NCI-H1436 treated with DMSO at 0.1 percent for 48 hours (cell line): ENCODE measurements around the gene COPG2.
"Not testable (repeated sequence)": the region's sequence is repeated elsewhere in the genome, so short reads cannot be mapped to it uniquely, and the experiment has no call there.

Experiments
- DNase-seq: peaks from one replicate; lab custom pipeline; 2025; lab: John Stamatoyannopoulos, UW

Gene COPG2

DNA sequence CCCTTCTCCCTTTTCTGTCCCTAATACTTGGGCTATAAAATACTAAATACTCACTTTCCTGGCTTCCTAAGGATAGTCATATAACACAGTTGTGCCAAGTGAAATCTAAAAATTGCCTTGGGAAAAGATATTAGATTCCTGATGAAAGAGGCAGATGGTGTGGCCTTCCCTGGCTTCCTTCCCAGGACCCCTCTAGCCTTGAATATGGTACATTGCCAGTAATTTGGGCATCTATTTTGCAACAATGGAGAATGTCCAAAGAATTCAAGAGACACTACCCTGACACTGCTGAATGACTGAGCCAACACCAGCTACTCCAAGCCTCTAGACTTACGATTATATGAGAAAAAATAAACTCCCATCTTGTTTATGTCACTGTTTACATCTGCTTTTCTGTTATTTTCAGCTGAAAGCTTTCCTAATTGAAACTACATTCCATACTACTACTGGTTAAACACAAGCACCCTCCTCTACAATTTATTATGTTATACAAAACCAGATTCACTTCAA lies 17.9 kb downstream of the COPG2 start:
- no peak for DNase-seq

DNA sequence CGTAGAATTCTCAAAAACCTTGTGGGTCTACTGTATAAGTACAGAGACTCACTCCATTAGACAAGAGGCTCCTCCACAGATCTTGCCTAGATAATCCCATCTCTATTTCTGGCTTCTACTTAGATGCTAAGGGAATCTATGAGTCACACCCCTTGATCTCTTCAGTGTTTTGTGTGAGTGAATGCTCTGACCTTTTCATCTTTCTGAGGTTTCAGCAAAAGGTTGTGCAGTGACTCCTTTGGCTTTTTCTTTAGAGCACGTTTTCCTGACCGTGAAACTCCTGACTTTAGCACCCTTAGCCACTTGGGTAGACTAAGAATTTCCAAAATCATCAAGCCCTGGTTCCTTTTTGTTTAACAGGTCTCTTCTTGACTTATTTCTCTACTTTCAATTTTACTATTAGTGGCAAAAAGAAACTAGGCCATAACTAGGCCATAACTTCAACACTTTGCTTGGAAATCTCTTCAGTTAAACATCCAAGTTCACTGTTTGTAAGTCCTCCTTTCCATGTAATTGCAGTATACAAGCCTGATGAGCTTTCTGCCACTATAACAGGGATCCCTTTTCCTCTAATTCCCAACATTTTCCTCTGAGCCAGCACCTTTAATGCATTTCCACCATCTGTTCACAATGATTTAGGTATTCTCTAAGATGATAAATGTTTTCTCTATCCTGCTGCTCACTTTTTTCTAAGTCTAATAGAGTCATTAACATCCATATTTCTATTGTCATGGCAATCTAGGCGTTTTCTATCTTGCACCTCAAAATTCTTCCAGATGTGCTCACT lies 19.4 kb downstream of the COPG2 start:
- DNase-seq, result no peak

DNA sequence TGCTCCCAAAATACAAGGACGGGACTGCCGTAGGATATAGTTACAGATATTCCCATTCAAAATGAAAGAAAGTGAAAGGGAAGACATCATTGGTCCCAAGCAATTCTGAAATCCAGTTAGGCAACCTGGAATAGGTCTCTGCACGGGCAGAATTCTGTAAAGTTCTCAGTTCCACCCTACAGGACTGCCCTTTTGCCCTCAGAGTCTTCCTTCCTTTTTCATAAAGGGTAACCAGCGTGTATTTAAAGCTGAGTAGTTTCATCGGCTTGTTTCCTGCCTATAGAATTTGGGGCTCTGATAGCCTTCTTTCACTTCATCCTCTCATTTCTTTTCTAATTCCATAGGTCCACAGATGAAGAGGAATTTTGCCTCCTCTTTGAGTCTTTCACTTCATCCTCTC lies 20.0 kb downstream of the COPG2 start:
- DNase-seq, result no peak

DNA sequence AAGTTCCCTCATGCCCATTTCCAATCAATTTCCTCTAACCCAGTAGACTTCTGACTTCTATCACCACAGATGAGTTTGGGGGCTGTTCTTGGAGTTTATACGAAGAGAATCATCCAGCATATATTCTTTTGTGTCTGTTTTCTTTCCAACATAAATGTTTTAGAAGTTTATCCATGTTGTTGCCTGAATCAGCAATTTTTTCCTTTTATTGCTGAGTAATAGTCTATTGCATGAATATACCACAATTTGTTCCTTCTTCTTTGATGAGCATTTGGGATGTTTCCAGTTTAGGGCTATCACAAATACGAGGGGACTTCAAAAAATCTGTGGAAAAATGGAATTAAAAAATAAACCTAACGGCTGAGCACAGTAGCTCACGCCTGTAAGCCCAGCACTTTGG lies 26.2 kb downstream of the COPG2 start:
- DNase-seq, result no peak

DNA sequence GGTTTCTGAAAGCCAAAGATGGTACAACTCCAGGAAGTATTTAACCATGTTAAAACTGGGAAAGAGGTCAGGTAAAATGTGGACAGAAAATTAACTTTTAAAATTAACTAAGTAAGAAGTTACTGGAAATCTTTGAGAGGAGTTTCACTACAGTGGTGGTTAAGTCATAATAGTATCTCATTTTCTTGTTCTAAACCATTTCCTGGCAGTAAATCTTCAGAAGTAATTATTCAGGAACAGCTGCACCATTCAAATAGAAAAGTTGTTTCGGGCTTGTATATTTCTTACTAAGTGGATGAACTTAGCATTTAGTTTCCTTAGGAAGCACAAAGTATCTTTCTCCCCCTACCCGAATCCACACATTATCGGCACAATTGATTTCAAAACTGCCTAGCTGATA lies 27.1 kb downstream of the COPG2 start:
- DNase-seq, result no peak

DNA sequence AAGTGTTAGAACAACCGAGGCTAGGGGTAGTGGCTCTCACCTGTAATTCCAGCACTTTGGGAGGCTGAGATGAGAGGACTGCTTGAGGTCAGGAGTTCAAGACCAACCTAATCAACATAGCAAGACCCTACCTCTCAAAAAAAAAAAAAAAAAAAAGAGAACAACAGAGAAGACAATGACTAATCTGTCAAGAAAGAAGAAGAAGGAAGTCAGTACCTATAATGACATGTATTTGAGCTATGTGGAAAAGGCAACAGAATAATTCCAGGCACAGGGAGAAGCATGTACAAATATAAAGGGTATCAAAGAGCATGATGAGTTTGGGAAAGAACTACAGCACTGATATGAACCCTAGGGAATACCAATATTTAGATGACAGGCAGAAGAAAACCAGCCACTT lies 27.5 kb downstream of the COPG2 start:
- no peak for DNase-seq

DNA sequence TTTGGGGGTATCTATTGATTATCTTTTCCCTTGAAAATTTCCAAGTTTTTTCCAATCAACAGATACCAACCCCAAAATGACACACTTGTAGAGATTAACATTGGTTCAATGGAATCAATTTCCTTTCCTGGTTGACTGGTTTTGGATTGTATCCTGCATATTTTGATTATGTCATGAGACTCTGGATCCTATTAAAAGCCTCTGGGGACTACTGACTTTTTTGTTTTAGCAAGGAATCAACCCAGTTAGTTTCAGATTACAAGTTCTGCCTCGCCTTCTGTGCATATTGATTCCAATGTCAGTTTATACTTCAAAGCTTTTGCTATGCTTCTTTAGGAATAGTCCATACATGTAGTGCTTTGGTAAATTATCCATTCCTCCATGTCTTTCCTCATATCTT lies 29.2 kb downstream of the COPG2 start:
- DNase-seq, result no peak

DNA sequence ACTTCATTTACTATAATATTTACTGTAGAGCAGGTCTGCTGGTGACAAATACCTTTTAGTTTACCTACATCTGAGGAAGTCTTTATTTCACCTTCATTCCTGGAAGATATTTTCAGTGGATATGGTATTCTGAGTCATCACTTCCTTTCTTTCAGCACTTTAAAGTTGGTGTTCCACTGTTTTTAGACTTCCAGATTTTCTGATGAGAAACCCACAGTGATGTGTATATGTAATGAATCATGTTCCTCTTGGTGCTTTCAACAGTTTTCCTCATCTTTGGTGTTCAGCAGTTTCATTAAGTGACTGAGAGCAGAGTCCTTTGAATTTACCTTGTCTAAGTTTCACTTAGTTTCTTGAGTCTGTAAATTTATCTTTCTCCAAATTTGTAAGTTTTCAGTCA lies 36.4 kb downstream of the COPG2 start:
- DNase-seq, result no peak

DNA sequence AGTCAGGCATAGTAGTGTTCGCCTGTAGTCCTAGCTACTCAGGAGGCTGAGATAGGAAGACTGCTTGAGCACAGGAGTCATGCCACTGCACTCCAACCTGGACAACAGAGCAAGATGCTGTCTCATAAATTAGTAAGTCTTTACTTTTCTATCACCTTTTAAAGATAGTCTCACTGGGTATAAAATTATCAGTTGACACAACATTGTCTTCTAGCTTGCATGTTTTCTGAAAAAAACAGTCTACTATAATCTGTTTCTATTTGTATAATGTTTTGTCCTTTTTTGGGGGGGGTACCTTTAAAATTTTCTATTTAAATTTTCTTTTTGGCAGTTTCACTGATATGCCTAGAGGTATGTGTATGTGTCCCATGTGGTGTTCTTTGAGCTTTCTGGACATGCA lies 39.6 kb downstream of the COPG2 start:
- no peak for DNase-seq

DNA sequence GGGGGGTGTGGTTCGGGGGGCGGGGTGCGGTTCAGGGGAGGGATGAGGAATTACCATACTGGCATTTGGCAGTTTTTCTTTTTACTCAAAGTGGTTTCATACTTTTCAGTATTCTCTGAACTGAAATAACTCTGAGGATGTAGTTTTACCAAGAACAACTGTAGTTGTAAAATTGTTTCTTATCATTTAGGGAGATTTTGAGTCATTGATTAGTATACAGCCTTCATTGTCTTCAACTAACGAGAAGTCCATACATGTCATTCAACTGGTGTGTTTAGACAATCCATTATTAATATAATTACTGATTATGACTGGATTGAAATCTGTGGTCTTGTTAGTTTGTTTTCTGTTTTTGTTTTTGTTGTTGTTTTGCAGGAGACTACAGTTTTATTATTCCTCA lies 40.8 kb downstream of the COPG2 start:
- no peak for DNase-seq

DNA sequence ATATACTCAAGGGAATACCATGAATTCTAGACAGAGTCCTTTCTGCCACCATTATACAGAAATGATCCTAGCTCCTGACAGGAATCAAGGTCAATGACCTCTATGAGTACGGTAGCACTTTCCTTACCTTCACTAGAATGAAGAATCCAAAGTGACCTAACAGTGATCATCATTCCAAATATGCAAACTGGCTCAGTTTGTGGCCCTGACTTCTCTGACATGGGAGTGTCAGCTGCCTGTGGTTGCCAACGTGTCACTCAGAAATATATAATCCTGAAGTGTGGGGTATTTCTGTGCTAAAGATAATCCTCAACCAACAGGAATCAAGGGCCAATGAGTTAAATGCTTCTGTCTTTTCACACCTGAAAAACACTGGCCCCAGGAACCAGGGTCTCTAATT lies 45.7 kb downstream of the COPG2 start:
- DNase-seq, result no peak

DNA sequence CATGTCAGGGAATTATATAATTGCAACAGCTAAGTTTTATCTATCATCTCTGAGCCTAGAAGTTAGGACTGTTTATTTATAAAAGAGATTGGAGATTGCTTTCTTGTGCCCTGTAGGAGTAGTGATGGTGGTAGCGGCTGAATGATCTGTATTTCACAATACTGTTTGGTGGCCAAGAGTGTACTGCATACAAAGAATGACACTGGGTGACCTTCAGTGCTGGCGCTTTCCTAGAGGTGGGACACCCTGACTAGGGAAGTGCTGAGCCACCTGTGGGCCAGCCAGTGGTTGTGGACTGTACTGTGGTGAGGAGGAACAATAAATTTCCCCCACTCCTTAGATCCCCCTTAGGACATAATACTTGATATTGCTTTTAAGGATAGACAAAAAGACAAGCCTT lies 53.0 kb downstream of the COPG2 start:
- DNase-seq, result no peak

DNA sequence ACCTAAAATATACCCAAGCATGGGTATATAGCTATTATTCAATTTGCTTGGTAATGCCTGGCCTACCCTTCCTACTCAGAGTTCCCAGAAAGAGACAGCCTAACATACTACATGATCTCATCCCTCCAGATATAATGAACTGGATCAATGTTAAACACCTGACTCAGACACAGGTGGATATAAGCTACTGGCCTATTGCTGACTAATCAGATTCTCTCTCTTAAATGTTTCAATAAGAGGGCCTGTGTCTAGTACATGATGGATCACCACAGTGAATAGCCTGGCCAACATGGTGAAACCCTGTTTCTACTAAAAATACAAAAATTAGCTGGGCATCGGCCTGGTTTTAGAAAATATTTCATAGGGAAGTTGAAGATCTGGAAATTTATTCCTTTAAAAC lies 54.1 kb downstream of the COPG2 start:
- no peak for DNase-seq

DNA sequence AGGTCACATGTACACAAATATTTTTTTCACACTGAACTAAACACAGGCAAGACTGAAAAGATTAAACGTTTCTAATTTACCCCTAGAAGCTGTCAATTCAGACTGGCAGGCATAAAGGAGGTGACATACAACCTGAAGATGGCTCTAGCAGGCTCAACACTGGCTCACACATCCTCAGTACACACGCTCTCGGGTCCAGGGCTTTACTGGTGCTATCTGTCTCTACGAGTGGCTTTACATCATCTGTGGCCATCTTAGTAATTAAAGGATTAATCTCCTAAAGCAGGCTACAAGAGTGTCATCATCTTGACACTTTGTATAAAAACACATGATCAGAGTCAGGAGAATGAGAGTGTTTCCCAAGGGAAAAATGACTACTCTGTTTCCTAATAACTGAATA lies 57.3 kb downstream of the COPG2 start:
- DNase-seq, result no peak

DNA sequence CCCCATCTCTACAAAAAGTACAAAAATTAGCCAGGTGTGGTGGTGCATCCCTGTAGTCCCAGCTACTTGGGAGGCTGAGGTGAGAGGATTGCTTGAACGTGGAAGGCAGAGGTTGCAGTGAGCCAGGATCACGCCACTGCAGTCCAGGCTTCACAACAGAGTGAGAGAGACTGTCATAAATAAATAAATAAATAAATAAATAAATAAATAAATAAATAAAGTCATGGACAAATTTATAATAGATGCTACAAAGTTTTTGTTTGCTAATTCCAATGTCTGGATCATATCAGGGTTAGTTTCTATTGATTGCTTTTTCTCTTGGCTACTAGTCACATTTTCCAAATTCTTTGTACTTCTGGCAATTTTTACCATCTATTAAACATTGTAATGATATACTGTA lies 61.5 kb downstream of the COPG2 start:
- not testable (repeated sequence) for DNase-seq

DNA sequence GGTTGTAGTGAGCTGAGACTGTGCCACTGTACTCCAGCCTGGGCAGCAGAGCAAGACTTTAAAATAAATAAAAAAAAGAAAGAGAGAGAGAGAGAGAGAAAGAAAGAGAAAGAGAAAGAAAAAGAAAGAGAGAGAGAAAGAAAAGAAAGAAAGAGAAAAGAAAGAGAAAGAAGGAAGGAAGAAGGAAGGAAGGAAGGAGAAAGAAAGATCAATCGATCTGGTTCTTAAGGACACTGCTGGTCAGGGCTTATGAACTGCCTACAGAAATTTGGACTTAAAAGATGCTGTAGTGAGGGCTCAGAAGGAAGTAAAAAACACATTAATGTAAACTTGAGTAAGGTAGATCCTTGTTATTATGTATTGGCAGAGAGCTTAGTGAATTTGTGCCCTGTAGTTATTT lies 62.4 kb downstream of the COPG2 start:
- DNase-seq, result no peak

DNA sequence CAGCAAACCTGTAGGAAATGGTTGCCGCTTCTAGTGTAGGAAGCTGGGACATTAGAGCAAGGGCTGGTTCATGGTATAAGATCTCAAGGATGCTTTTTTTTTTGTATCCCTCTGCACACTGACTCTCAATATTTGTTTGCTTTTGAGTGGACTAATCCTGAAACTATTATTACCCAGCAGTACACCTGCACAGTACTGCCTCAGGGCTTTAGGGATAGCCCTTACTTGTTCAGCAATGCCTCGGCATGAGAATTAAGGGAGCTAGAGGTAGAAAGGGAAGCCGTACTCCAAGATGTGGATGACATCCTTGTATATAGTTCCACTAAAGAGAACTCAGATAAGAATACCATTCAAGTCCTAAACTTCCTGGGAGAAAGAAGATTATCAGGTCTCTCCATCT lies 70.5 kb downstream of the COPG2 start:
- DNase-seq, result no peak

DNA sequence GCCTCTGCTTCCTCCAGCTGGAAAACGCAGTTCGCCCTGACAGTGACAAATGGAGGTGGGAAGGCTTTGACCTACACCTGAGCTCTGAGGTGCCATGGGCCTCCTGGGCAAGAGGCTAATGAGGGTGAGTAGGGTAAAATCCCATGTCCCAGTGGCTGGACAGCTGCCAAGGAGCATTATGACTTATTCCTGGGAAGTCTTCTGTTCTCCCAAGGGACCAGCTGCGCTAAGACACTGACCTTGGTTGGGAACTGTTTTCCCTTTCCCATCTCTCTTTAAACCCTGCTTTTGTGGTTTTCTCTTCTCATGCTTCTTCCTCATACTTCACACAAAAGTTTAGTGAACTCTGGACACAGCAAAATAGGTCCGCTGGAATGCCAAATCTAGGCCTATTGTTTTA lies 72.6 kb downstream of the COPG2 start:
- DNase-seq, result no peak

DNA sequence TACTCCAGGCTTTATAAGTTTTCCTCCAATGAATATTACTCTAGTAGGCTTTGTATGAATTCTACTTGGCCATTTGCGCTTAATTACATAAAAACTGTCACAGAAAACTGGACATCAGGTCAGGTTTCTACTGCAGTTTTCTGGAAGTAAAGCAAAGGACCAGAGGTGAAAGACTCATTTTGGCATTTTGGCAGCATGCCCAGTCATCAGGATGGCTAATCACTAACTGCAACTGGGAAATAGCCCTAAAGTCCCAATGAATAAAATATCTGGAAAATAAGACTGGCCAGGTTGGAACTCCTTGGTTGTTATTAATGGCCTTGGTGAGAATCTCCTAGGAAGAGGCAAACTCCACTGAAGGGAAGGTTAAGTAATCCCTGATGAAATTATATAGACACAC lies 75.5 kb downstream of the COPG2 start:
- no peak for DNase-seq

DNA sequence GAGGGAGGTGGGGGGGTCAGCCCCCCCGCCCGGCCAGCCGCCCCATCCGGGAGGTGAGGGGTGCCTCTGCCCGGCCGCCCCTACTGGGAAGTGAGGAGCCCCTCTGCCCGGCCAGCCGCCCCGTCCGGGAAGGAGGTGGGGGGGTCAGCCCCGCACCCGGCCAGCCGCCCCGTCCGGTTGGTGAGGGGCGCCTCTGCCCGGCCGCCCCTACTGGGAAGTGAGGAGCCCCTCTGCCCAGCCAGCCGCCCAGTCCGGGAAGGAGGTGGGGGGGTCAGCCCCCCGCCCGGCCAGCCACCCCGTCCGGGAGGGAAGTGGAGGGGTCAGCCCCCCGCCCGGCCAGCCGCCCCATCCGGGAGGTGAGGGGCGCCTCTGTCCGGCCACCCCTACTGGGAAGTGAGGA lies 77.1 kb downstream of the COPG2 start:
- not testable (repeated sequence) for DNase-seq

DNA sequence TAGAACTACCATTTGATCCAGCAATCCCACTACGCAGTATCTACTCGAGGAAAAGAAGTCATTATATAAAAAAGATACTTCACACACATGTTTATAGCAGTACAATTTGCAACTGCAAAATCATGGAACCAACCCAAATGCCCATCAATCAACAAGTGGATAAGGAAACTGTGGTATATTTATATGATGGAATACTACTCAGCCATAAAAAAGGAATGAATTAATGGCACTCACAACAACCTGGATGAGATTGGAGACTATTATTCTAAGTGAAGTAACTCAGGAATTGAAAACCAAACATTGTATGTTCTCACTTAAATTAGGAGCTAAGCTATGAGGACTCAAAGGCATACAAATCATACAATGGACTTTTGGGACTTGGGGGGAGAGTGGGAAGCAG lies 82.6 kb downstream of the COPG2 start:
- DNase-seq, result not testable (repeated sequence)

DNA sequence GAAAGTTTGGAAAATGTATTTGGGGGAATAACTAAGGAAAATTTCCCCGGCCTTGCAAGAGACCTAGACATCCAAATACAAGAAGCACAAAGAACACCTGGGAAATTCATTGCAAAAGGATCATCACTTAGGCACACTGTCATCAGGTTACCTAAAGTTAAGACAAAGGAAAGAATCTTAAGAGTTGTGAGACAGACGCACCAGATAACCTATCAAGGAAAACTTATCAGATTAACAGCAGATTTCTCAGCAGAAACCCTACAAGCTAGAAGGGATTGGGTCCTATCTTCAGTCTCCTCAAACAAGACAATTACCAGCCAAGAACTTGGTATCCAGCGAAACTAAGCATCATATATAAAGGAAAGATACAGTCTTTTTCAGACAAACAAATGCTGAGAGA lies 93.4 kb downstream of the COPG2 start:
- DNase-seq, result not testable (repeated sequence)

DNA sequence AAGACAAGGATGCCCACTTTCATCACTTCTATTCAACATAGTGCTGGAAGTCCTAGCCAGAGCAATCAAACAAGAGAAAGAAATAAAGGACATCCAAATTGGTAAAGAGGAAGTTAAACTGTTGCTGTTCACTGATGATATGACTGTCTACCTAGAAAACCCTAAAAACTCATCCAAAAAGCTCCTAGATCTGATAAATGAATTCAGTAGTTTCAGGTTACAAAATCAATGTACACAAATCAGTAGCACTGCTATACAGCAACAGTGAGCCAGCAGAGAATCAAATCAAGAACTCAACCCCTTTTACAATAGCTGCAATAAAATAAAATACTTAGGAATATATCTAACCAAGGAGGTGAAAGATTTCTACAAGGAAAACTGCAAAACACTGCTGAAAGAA lies 98.4 kb downstream of the COPG2 start:
- DNase-seq, result not testable (repeated sequence)

DNA sequence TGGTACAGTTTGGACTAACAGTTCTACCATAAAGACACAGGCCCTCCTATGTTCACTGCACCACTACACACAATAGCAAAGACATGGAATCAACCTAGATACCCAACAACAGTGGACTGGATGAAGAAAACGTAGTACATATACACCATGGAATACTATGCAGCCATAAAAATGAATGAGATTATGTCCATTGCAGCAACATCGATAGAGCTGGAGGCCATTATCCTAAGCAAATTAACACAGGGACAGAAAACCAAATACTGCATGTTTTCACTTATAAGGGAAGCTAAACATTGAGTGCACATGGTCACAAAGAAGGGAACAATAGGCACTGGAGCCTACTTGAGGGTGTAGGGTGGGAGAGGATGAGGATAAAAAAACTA lies 101.7 kb downstream of the COPG2 start:
- DNase-seq, result no peak
